IMR-90 (cell line): ENCODE results near the gene CCDC88B. TPM values are rescaled to one million over a fixed set of nuclear protein-coding genes. Genes with fewer than 3 reads are reported as not detected.
A peak's percentile ranks its signal among the peaks of the same experiment; 100 is the strongest.
"Not testable (repeated sequence)": the region's sequence is repeated elsewhere in the genome, so short reads cannot be mapped to it uniquely, and the experiment has no call there.

Source experiments
- ATAC-seq: fragments of 200-7000 bp; cut with Tn5 transposase; 2 replicates; pipeline ENCODE4 v1.9.1; 2020; ENCODE audit warnings: low read depth, mild to moderate bottlenecking, moderate library complexity
- BruUV-seq: library from RNA; stranded (reverse); fragments of 400-500 nt; replicated peaks from 2 replicates; lab custom pipeline; 2021; lab: Mats Ljungman, UMichigan
- CTCF ChIA-PET: fragments of 300-600 bp; formaldehyde crosslinking; extraction: SDS; loops from one replicate; lab custom pipeline; 2021; ENCODE audit warnings: antibody characterized with exemption; lab: Yijun Ruan, JAX
- POLR2A ChIA-PET: fragments of 300-600 bp; sonication (Branson Sonifier 250); formaldehyde crosslinking; loops from one replicate; lab custom pipeline; 2022; ENCODE audit warnings: antibody characterized with exemption; ENCODE audit not compliant: unreplicated experiment; lab: Charles Lee
- DNase-seq: peaks from one replicate; pipeline ENCODE4 v3.0.0; 2013
- H2AFZ ChIP-seq: replicated peaks from 2 replicates; pipeline ENCODE3; 2013; ENCODE audit warnings: low read length, mild to moderate bottlenecking; ENCODE audit not compliant: poor library complexity
- H2AK5ac ChIP-seq: 2 replicates; pipeline ENCODE4 v1.6.1; 2013; ENCODE audit warnings: low read depth, low read length, inconsistent platforms
- H2AK9ac ChIP-seq: replicated peaks from 2 replicates; pipeline ENCODE3; 2013; ENCODE audit warnings: mild to moderate bottlenecking, low read depth, low read length, moderate library complexity; ENCODE audit not compliant: poor library complexity
- H2BK120ac ChIP-seq: 2 replicates; pipeline ENCODE4 v1.6.1; 2013; ENCODE audit warnings: low read depth, low read length, inconsistent platforms
- H2BK15ac ChIP-seq: 3 replicates; pipeline ENCODE4 v1.6.1; 2013; ENCODE audit warnings: low read depth, low read length, inconsistent platforms
- H2BK20ac ChIP-seq: 2 replicates; pipeline ENCODE4 v1.6.1; 2013; ENCODE audit warnings: low read depth, mild to moderate bottlenecking, inconsistent platforms, low read length, moderate library complexity
- H2BK5ac ChIP-seq: 2 replicates; pipeline ENCODE4 v1.6.1; 2013; ENCODE audit warnings: mild to moderate bottlenecking, low read depth, low read length, inconsistent platforms; ENCODE audit not compliant: poor library complexity, severe bottlenecking
- H3K14ac ChIP-seq: replicated peaks from 2 replicates; pipeline ENCODE4 v1.6.1; 2013; ENCODE audit warnings: low read depth, low read length, inconsistent platforms
- H3K18ac ChIP-seq: 2 replicates; pipeline ENCODE4 v1.6.1; 2013; ENCODE audit warnings: low read depth, low read length, control low read depth
- H3K23ac ChIP-seq: 2 replicates; pipeline ENCODE4 v1.6.1; 2013; ENCODE audit warnings: low read depth, low read length, inconsistent platforms
- H3K27ac ChIP-seq: 2 replicates; pipeline ENCODE4 v1.5.1; 2013; ENCODE audit warnings: mild to moderate bottlenecking, control low read depth, low read length; ENCODE audit not compliant: insufficient read depth
- H3K27me3 ChIP-seq: 2 replicates; pipeline ENCODE4 v1.6.1; 2013; ENCODE audit warnings: low read length; ENCODE audit not compliant: control insufficient read depth, insufficient read depth
- H3K36me3 ChIP-seq: 2 replicates; pipeline ENCODE4 v1.6.1; 2013; ENCODE audit warnings: low read length, mixed read lengths; ENCODE audit not compliant: control insufficient read depth, insufficient read depth
- H3K4ac ChIP-seq: 2 replicates; pipeline ENCODE4 v1.6.1; 2013; ENCODE audit warnings: low read depth, low read length, inconsistent platforms
- H3K4me1 ChIP-seq: 2 replicates; pipeline ENCODE4 v1.6.1; 2013; ENCODE audit warnings: low read length, mixed read lengths; ENCODE audit not compliant: control insufficient read depth, insufficient read depth
- H3K4me2 ChIP-seq: 2 replicates; pipeline ENCODE4 v1.6.1; 2013; ENCODE audit warnings: low read depth, mild to moderate bottlenecking, control low read depth, low read length, moderate library complexity
- H3K4me3 ChIP-seq: 2 replicates; pipeline ENCODE4 v1.5.1; 2013; ENCODE audit warnings: low read depth, mild to moderate bottlenecking, control low read depth, low read length, moderate library complexity; ENCODE audit not compliant: insufficient read depth
- H3K56ac ChIP-seq: 2 replicates; pipeline ENCODE4 v1.6.1; 2013; ENCODE audit warnings: low read length, inconsistent platforms; ENCODE audit not compliant: insufficient read depth; ENCODE audit errors: extremely low read depth
- H3K79me1 ChIP-seq, 2 experiments: 2 replicates each; pipeline ENCODE4 v1.6.1; 2013; ENCODE audit warnings: low read length in 2 of 2, inconsistent platforms in 1 of 2, low read depth in 1 of 2
- H3K9ac ChIP-seq: 2 replicates; pipeline ENCODE4 v1.6.1; 2013; ENCODE audit warnings: low read depth, low read length, control low read depth
- H3K9me1 ChIP-seq: 2 replicates; pipeline ENCODE4 v1.6.1; 2013; ENCODE audit warnings: low read length, inconsistent platforms; ENCODE audit not compliant: insufficient read depth
- H3K9me3 ChIP-seq: 2 replicates; pipeline ENCODE4 v1.6.1; 2013; ENCODE audit warnings: low read length; ENCODE audit not compliant: control insufficient read depth, insufficient read depth
- H4K20me1 ChIP-seq: 2 replicates; pipeline ENCODE4 v1.6.1; 2013; ENCODE audit warnings: low read length, inconsistent platforms; ENCODE audit not compliant: insufficient read depth
- H4K5ac ChIP-seq: 2 replicates; pipeline ENCODE4 v1.6.1; 2013; ENCODE audit warnings: mild to moderate bottlenecking, low read depth, low read length, control low read depth
- H4K8ac ChIP-seq, 2 experiments: 2 replicates each; pipeline ENCODE4 v1.6.1; 2013; ENCODE audit warnings: low read depth in 2 of 2, low read length in 2 of 2, control low read depth in 1 of 2, inconsistent platforms in 1 of 2
- H4K91ac ChIP-seq: 2 replicates; pipeline ENCODE4 v1.6.1; 2013; ENCODE audit warnings: low read depth, low read length, inconsistent platforms; ENCODE audit not compliant: insufficient read depth
- WGBS, 2 experiments: methylation state at CpG; one replicate each; pipeline versions ENCODE4 v1.1.5 to v1.1.7; 2013; ENCODE audit warnings: missing lambda C conversion rate in 2 of 2; ENCODE audit not compliant: insufficient read length in 1 of 2; ENCODE audit errors: extremely low coverage in 2 of 2; 5-methylcytosine and 5-hydroxymethylcytosine counted together
- dilution Hi-C: fragments of 300-500 bp; cut with HindIII; formaldehyde crosslinking; loops from one replicate; pipeline ENCODE4 v1.14.3; 2018; ENCODE audit warnings: low sequenced_read_pairs; ENCODE audit not compliant: unreplicated experiment
- in situ Hi-C: fragments of 300-500 bp; cut with MboI; formaldehyde crosslinking; loops from 3 replicates; pipeline ENCODE4 v1.14.3; 2019; ENCODE audit warnings: low sequenced_read_pairs, inconsistent platforms, mixed read lengths
- intact Hi-C: fragments of 100-400 bp; cut with micrococcal nuclease; formaldehyde crosslinking; loops from 2 replicates; pipeline ENCODE4 v1.10.0; 2022
- polyA plus RNA-seq, 3 experiments: library from polyadenylated mRNA; depleted of rRNA; stranded (reverse); fragments of >200 nt; gene quantifications; 2 replicates each; pipeline ENCODE4 v1.2.3, GENCODE V29; 2012; ENCODE audit warnings: low replicate concordance in 1 of 3
- total RNA-seq: library from RNA; depleted of rRNA; stranded (reverse); fragments of >200 nt; gene quantifications from 2 replicates; pipeline ENCODE4 v1.2.3, GENCODE V29; 2012

CCDC88B gene
- total and polyA plus RNA-seq, 2 of the 4 experiments (the other 2 are of a cell fraction) = 1.3 to 2.5 TPM

DNA sequence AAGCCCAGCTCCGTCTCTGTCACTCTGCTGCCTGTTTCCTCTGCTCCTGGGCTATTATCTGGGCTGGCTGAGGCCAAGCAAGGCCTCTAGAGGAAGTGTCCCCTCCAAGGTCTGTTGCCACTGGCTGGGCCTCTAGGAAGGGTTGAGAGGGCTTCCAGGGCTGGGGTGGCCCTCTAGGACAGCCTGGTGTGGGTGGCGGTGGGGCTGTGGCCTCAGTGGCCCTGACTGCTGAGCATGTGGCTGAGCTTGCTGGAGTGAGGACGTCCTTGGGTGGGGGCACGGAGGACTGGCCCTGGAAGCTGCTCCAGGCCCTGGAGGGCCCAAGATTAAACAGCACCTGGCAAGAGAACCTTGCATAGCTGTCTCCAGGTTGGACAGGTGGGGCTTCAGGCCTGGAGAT lies 16.0 kb upstream of the CCDC88B start:
- H3K56ac ChIP-seq, H2BK15ac ChIP-seq, H4K20me1 ChIP-seq, H2BK5ac ChIP-seq, H2BK120ac ChIP-seq, H2AK5ac ChIP-seq, POLR2A ChIA-PET, BruUV-seq, H4K5ac ChIP-seq, H4K91ac ChIP-seq, in situ Hi-C loops, H2AFZ ChIP-seq, H2BK20ac ChIP-seq, H3K9ac ChIP-seq, H3K27ac ChIP-seq, H4K8ac ChIP-seq, H3K4me2 ChIP-seq, DNase-seq, H3K4me1 ChIP-seq, H3K4me3 ChIP-seq, H3K4ac ChIP-seq, intact Hi-C loops, ATAC-seq, H3K18ac ChIP-seq, H3K27me3 ChIP-seq, H3K9me3 ChIP-seq, H3K14ac ChIP-seq, H3K23ac ChIP-seq, dilution Hi-C loops: not testable (repeated sequence)
- Histone ChIP-seq H2AK9ac (peak overlapping the region; percentile 50), H3K9me1 (peaks cover 12% of the 10 kb centered on the region), H3K36me3 (peaks cover 22% of the 10 kb centered on the region), H3K79me1 (peaks cover 4 to 16% of the 10 kb centered on the region in 2 experiments)
- CTCF ChIA-PET = interaction anchor here (1.5 kb wide), 1 partner anchor 23 kb away, joined by 5 read pairs; no protein-coding TSS in a partner anchor
- WGBS, 2 experiments = 68% methylated on average over 2 of the region's 4 CpGs; no CpG with 5 or more reads in 1 of the 2 experiments
